Measurements from ENCODE around the gene PCDHA8.
"Not testable (repeated sequence)": the region's sequence is repeated elsewhere in the genome, so short reads cannot be mapped to it uniquely, and the experiment has no call there.

Gene PCDHA8, protein sequence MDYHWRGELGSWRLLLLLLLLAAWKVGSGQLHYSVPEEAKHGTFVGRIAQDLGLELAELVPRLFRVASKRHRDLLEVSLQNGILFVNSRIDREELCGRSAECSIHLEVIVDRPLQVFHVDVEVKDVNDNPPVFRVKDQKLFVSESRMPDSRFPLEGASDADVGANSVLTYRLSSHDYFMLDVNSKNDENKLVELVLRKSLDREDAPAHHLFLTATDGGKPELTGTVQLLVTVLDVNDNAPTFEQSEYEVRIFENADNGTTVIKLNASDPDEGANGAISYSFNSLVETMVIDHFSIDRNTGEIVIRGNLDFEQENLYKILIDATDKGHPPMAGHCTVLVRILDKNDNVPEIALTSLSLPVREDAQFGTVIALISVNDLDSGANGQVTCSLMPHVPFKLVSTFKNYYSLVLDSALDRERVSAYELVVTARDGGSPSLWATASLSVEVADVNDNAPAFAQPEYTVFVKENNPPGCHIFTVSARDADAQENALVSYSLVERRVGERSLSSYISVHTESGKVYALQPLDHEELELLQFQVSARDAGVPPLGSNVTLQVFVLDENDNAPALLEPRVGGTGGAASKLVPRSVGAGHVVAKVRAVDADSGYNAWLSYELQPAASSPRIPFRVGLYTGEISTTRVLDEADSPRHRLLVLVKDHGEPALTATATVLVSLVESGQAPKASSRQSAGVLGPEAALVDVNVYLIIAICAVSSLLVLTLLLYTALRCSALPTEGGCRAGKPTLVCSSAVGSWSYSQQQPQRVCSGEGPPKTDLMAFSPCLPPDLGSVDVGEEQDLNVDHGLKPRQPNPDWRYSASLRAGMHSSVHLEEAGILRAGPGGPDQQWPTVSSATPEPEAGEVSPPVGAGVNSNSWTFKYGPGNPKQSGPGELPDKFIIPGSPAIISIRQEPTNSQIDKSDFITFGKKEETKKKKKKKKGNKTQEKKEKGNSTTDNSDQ

DNA sequence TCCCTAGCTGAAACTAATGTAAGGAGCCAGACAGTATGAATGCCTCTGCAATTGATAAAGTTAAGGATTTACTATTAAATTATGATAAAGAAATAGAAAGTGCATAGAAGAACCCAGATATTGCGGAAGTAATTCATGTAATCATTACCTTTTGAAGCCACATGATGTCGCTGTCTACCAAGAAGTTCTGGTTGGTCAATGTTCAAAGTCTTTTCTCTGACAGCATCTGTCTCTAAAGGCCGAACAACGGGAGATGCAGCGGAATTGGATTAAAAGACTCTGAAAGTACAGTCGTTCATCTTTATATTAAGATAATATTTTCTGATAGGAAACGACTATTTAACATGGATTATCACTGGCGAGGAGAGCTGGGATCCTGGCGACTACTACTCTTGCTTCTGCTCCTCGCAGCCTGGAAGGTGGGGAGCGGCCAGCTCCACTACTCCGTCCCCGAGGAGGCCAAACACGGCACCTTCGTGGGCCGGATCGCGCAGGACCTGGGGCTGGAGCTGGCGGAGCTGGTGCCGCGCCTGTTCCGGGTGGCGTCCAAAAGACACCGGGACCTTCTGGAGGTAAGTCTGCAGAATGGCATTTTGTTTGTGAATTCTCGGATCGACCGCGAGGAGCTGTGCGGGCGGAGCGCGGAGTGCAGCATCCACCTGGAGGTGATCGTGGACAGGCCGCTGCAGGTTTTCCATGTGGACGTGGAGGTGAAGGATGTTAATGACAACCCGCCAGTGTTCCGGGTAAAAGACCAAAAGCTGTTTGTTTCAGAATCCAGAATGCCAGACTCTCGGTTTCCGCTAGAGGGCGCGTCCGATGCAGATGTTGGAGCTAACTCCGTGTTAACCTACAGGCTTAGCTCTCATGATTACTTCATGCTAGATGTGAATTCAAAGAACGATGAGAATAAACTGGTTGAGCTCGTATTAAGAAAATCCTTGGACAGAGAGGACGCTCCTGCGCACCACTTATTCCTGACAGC lies at the start of gene PCDHA8:
Gene PCDHA8 (plus strand): TSS at position 210 of the 985 bp plus-strand sequence. CDS start 135 bp downstream, at position 345.
- no peak for DNase-seq

DNA sequence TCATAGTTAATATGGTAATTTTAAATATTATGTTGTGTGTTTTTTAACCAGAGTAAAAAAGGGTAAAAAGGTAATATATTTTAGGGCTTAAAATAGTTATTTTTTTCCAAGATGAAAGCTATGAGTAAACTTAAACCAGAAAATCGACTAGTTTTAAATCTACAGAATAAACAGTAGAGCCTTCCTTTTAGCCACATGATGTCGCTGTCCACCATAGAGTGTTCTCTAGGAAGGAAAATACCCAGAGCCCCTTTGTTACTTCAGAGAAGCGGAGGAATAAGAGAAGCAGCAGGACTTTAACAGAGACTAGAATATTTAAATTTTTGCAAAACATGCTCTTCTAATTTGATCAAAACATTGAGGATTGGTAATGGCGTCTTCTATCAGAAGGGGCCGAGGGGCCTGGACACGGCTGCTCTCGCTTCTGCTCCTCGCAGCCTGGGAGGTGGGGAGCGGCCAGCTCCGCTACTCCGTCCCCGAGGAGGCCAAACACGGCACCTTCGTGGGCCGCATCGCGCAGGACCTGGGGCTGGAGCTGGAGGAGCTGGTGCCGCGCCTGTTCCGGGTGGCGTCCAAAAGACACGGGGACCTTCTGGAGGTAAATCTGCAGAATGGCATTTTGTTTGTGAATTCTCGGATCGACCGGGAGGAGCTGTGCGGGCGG lies 46.3 kb upstream of the PCDHA8 start, which contains the start of gene PCDHA2:
Gene PCDHA2 (plus strand): TSS at position 258 of the 664 bp plus-strand sequence.
- DNase-seq, result no peak

DNA sequence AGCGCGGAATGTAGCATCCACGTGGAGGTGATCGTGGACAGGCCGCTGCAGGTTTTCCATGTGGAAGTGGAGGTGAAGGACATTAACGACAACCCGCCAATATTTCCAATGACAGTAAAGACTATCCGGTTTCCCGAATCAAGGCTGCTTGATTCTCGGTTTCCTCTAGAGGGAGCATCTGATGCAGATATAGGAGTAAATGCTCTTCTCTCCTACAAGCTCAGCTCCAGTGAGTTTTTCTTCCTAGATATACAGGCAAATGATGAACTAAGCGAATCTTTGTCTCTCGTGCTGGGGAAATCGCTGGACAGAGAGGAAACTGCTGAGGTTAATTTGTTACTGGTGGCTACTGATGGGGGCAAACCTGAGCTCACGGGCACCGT lies 45.7 kb upstream of the PCDHA8 start:
- no peak for DNase-seq

DNA sequence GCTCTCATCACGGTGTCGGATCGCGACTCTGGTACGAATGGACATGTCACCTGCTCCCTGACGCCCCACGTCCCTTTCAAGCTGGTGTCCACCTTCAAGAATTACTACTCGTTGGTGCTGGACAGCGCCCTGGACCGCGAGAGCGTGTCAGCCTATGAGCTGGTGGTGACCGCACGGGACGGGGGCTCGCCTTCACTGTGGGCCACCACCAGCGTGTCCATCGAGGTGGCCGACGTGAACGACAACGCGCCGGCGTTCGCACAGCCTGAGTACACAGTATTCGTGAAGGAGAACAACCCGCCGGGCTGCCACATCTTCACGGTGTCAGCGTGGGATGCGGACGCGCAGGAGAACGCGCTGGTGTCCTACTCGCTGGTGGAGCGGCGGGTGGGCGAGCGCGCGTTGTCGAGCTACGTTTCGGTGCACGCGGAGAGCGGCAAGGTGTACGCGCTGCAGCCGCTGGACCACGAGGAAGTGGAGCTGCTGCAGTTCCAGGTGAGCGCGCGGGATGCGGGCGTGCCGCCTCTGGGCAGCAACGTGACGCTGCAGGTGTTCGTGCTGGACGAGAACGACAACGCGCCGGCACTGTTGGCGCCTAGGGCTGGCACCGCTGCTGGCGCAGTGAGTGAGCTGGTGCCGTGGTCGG lies 44.8 kb upstream of the PCDHA8 start:
- not testable (repeated sequence) for DNase-seq

DNA sequence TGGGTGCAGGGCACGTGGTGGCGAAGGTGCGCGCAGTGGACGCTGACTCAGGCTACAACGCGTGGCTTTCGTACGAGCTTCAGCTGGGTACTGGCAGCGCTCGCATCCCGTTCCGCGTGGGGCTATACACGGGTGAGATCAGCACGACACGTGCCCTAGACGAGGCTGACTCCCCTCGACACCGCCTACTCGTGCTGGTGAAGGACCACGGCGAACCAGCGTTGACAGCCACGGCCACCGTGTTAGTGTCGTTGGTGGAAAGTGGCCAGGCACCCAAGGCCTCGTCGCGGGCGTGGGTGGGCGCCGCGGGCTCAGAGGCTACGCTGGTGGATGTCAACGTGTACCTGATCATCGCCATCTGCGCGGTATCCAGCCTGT lies 44.3 kb upstream of the PCDHA8 start:
- no peak for DNase-seq

DNA sequence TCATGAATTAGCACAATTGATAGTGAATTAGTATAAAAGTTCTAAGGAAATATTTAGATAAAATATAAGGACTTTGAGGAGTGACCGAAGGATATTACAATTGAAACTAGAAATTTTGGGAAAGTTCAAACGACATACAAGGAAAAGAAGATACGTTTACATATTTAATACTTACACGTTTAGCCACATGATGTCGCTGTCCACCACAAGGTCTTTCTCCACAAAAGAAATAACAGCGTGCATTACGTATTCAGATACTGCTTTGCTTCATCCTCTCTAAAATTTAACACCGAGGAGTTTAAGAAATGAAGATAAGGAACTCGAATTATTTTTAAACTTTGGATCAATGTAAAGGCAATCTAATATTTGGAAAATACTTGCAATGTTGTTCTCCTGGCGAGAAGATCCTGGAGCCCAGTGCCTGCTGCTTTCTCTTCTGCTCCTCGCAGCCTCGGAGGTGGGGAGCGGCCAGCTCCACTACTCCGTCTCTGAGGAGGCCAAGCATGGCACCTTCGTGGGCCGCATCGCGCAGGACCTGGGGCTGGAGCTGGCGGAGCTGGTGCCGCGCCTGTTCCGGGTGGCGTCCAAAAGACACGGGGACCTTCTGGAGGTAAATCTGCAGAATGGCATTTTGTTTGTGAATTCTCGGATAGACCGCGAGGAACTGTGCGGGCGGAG lies 40.0 kb upstream of the PCDHA8 start, which contains the start of gene PCDHA3:
Gene PCDHA3 (plus strand): TSS at position 242 of the 678 bp plus-strand sequence.
- DNase-seq, result no peak

DNA sequence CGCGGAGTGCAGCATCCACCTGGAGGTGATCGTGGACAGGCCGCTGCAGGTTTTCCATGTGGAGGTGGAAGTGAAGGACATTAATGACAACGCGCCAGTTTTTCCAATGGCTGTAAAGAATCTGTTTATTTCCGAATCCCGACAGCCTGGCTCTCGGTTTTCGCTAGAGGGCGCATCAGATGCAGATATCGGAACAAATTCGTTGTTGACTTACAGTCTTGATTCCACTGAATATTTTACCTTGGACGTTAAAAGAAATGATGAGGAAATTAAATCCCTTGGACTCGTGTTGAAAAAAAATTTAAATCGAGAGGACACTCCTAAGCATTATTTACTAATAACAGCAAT lies 39.5 kb upstream of the PCDHA8 start:
- DNase-seq, result no peak

DNA sequence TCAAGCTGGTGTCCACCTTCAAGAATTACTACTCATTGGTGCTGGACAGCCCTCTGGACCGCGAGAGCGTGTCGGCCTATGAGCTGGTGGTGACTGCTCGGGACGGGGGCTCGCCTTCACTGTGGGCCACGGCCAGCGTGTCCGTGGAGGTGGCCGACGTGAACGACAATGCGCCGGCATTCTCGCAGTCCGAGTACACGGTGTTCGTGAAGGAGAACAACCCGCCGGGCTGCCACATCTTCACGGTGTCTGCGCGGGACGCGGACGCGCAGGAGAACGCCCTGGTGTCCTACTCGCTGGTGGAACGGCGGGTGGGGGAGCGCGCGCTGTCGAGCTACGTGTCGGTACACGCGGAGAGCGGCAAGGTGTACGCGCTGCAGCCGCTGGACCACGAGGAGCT lies 38.6 kb upstream of the PCDHA8 start:
- not testable (repeated sequence) for DNase-seq

DNA sequence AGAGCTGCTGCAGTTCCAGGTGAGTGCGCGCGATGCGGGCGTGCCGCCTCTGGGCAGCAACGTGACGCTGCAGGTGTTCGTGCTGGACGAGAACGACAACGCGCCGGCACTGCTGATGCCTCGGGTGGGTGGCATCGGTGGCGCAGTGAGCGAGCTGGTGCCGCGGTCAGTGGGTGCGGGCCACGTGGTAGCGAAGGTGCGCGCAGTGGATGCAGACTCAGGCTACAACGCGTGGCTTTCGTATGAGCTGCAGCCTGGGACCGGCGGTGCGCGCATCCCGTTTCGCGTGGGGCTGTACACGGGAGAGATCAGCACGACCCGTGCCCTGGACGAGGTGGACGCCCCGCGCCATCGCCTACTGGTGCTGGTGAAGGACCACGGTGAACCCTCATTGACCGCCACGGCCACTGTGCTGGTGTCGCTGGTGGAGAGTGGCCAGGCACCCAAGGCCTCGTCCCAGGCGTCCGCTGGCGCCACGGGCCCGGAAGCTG lies 38.2 kb upstream of the PCDHA8 start:
- no peak for DNase-seq

DNA sequence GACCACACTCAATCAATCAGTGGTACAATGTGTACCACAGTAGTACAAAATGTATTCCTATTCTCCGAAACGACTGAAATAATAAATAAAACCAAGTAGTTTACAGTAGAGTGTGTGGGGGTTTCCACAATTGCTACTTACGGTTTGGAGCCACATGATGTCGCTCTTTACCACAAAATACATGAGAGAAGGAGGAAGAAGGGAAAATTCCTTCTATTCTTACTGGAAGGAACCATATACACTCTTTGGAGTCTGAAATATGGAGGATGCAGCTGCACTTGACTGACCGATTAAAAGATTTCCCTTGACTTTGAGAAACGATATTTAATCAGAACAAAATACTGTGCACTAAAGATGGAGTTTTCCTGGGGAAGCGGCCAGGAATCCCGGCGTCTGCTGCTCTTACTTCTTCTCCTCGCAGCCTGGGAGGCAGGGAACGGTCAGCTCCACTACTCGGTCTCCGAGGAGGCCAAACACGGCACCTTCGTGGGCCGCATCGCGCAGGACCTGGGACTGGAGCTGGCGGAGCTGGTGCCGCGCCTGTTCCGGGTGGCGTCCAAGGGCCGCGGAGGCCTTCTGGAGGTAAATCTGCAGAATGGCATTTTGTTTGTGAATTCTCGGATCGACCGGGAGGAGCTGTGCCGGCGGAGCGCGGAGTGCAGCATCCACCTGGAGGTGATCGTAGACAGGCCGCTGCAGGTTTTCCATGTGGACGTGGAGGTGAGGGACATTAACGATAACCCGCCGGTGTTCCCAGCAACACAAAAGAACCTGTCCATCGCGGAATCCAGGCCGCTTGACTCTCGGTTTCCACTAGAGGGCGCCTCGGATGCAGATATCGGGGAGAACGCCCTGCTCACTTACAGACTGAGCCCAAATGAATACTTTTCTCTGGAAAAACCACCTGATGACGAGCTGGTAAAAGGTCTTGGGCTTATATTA lies 33.9 kb upstream of the PCDHA8 start, which contains the start of gene PCDHA4:
Gene PCDHA4 (plus strand): TSS at position 235 of the 942 bp plus-strand sequence.
- no peak for DNase-seq

DNA sequence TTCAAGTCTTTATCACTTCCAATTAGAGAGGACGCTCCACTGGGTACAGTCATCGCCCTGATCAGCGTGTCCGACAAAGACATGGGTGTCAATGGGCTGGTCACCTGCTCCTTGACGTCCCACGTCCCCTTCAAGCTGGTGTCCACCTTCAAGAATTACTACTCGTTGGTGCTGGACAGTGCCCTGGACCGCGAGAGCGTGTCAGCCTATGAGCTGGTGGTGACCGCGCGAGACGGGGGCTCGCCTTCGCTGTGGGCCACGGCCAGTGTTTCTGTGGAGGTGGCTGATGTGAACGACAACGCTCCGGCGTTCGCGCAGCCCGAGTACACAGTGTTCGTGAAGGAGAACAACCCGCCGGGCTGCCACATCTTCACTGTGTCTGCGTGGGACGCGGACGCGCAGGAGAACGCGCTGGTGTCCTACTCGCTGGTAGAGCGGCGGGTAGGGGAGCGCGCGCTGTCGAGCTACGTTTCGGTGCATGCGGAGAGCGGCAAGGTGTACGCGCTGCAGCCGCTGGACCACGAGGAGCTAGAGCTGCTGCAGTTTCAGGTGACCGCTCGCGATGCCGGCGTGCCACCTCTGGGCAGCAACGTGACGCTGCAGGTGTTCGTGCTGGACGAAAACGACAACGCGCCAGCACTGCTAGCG lies 32.6 kb upstream of the PCDHA8 start:
- DNase-seq, result not testable (repeated sequence)

DNA sequence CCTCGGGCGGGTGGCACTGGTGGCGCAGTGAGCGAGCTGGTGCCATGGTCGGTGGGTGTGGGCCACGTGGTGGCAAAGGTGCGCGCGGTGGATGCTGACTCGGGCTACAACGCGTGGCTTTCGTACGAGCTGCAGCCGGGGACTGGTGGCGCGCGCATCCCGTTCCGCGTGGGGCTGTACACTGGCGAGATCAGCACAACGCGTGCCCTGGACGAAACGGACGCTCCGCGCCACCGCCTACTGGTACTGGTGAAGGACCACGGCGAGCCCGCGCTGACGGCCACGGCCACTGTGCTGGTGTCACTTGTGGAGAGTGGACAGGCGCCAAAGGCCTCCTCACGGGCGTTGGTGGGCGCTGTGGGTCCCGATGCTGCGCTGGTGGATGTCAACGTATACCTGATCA lies 32.1 kb upstream of the PCDHA8 start:
- DNase-seq, result no peak

DNA sequence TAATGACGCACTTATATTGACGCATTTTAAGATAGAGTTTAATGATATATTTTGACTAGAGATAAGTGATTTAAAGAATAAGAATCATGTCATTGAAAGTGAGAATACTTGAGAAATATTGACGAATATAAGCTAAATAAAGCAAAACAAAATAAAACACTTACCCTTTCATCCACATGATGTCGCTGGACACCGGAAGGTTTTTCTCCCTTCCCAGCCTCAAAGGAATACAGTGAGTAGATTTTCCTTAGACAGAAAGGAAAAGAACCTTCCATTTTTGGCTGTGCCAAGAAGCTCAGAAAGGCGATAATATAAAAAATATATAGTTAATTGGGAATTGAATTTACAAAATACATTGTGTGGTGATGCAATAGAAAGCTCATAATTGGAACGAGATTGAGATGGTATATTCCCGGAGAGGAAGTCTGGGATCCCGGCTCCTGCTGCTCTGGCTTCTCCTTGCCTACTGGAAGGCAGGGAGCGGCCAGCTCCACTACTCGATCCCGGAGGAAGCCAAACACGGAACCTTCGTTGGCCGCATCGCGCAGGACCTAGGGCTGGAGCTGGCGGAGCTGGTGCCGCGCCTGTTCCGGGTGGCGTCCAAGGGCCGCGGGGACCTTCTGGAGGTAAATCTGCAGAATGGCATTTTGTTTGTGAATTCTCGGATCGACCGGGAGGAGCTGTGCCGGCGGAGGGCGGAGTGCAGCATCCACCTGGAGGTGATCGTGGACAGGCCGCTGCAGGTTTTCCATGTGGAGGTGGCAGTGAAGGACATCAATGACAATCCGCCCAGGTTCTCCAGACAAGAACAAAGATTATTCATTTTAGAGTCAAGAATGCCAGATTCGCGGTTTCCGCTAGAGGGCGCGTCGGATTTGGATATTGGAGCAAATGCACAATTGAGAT lies 19.4 kb upstream of the PCDHA8 start, which contains the start of gene PCDHA5:
Gene PCDHA5 (plus strand): TSS at position 239 of the 906 bp plus-strand sequence.
- DNase-seq, result no peak

DNA sequence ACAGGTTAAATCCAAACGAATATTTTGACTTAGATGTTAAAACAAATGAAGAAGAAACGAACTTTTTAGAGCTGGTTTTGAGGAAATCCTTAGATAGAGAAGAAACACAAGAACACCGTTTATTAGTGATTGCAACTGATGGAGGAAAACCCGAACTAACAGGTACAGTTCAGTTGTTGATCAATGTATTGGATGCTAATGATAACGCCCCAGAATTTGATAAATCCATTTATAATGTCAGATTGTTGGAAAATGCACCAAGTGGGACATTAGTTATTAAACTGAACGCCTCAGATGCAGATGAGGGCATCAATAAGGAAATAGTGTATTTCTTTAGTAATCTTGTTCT lies 18.7 kb upstream of the PCDHA8 start:
- DNase-seq, result no peak

DNA sequence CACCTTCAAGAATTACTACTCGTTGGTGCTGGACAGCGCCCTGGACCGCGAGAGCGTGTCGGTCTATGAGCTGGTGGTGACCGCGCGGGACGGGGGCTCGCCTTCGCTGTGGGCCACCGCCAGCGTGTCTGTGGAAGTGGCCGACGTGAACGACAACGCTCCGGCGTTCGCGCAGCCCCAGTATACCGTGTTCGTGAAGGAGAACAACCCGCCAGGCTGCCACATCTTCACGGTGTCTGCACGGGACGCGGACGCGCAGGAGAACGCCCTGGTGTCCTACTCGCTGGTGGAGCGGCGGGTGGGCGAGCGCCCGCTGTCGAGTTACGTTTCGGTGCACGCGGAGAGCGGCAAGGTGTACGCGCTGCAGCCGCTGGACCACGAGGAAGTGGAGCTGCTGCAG lies 18.0 kb upstream of the PCDHA8 start:
- not testable (repeated sequence) for DNase-seq

DNA sequence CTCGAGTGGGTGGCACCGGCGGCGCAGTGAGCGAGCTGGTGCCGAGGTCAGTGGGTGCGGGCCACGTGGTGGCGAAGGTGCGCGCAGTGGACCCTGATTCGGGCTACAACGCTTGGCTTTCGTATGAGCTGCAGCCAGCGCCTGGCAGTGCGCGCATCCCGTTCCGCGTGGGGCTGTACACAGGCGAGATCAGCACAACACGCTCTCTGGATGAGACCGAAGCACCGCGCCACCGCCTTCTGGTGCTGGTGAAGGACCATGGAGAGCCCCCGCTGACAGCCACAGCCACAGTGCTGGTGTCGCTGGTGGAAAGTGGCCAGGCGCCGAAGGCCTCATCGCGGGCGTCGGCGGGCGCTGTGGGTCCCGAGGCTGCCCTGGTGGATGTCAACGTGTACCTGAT lies 17.5 kb upstream of the PCDHA8 start:
- no peak for DNase-seq

DNA sequence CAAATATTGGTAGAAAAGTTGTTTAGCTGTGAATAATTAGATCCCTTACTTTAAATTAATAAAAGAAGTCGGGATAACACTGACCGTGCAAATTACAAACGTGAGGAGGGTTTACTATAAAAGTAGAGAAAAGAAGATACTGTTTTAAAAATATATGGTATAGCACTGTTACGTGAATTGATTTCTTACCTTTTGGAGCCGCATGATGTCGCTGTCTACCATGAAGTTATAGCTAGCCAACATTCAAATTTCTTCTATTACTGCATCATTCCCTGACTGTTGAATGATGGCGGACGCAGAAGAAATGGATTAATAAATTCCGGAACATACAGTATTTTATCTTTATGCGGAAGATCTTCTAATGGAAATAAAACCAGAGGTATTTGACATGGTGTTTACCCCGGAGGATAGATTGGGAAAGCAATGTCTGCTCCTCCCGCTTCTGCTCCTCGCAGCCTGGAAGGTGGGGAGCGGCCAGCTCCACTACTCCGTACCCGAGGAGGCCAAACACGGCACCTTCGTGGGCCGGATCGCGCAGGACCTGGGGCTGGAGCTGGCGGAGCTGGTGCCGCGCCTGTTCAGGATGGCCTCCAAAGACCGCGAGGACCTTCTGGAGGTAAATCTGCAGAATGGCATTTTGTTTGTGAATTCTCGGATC lies 13.2 kb upstream of the PCDHA8 start, which contains the start of gene PCDHA6:
Gene PCDHA6 (plus strand): TSS at position 257 of the 658 bp plus-strand sequence. CDS start 132 bp downstream, at position 389.
- DNase-seq, result no peak

All from CD4-positive, alpha-beta T cell treated with Interleukin-4 for 4 hours (primary cell).